PC-9 (cell line): Measurements from ENCODE around the gene CD59.

Experiments
- EZH2 ChIP-seq: fragments of 200-600 bp; sonication (generic); IDR thresholded peaks from 2 replicates; pipeline ENCODE4 v1.8.0; 2017; ENCODE audit warnings: antibody characterized with exemption, low read depth
- TF ChIP-seq, protein P1 (sequence below): fragments of 200-600 bp; sonication (generic); conservative IDR thresholded peaks from 2 replicates; pipeline ENCODE4 v1.6.1; 2017; ENCODE audit warnings: mixed run types, antibody characterized with exemption, mild to moderate bottlenecking, moderate library complexity

- TF ChIP-seq, protein P1, sequence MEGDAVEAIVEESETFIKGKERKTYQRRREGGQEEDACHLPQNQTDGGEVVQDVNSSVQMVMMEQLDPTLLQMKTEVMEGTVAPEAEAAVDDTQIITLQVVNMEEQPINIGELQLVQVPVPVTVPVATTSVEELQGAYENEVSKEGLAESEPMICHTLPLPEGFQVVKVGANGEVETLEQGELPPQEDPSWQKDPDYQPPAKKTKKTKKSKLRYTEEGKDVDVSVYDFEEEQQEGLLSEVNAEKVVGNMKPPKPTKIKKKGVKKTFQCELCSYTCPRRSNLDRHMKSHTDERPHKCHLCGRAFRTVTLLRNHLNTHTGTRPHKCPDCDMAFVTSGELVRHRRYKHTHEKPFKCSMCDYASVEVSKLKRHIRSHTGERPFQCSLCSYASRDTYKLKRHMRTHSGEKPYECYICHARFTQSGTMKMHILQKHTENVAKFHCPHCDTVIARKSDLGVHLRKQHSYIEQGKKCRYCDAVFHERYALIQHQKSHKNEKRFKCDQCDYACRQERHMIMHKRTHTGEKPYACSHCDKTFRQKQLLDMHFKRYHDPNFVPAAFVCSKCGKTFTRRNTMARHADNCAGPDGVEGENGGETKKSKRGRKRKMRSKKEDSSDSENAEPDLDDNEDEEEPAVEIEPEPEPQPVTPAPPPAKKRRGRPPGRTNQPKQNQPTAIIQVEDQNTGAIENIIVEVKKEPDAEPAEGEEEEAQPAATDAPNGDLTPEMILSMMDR: no peak
- TF ChIP-seq EZH2: no peak
Observed at GRCh38 chr11:33713151-33713855, 22.9 kb downstream of the CD59 start.
